GM12878 (cell line): Measurements from ENCODE around the gene ABCB4. TPM values are rescaled to one million over a fixed set of nuclear protein-coding genes. Genes with fewer than 3 reads are reported as not detected.

Experiments
- ATAC-seq: fragments of 200-7000 bp; cut with Tn5 transposase; 3 replicates; pipeline ENCODE4 v1.9.1; 2020; ENCODE audit warnings: mild to moderate bottlenecking, moderate library complexity
- BruUV-seq: library from RNA; stranded (reverse); fragments of 400-500 nt; replicated peaks from 2 replicates; lab custom pipeline; 2021; lab: Mats Ljungman, UMichigan
- CTCF ChIA-PET: fragments of 300-600 bp; sonication (Branson Sonifier 250); formaldehyde crosslinking; extraction: SDS; loops from one replicate; lab custom pipeline; 2021; ENCODE audit warnings: inconsistent platforms; lab: Yijun Ruan, JAX
- POLR2A ChIA-PET: fragments of 350-600 bp; formaldehyde crosslinking; extraction: SDS; loops from one replicate; lab custom pipeline; 2021; ENCODE audit warnings: inconsistent platforms; lab: Charles Lee
- RAD21 ChIA-PET: fragments of 300-600 bp; sonication (Branson Sonifier 250); formaldehyde crosslinking; loops from one replicate; lab custom pipeline; 2023; ENCODE audit warnings: antibody characterized with exemption; ENCODE audit not compliant: unreplicated experiment; lab: Charles Lee
- SMC1A ChIA-PET: fragments of 300-600 bp; sonication (Branson Sonifier 250); formaldehyde crosslinking; loops from one replicate; lab custom pipeline; 2023; ENCODE audit not compliant: unreplicated experiment, uncharacterized antibody; lab: Charles Lee
- DNase-seq: peaks from one replicate; pipeline ENCODE4 v3.0.0-alpha.2; 2011; ENCODE audit warnings: low read depth, low spot score
- FAIRE-seq: peaks from 3 replicates; lab custom pipeline; 2011; peaks lifted over from hg19 to GRCh38; lab: Jason Lieb, UNC
- H2AFZ ChIP-seq: 2 replicates; pipeline ENCODE4 v1.6.0; 2011; ENCODE audit warnings: low read depth, low read length, control low read depth; ENCODE audit not compliant: control insufficient read depth
- H3K27ac ChIP-seq: 2 replicates; pipeline ENCODE4 v1.5.1; 2011; ENCODE audit warnings: control low read depth; ENCODE audit not compliant: control insufficient read depth, insufficient read depth
- H3K27me3 ChIP-seq, 2 experiments: replicated peaks in 1 of 2; 2 replicates each; pipeline versions ENCODE4 v1.6.0 to v1.6.1; 2011; ENCODE audit warnings: low read length in 1 of 2; ENCODE audit not compliant: control insufficient read depth in 2 of 2, insufficient read depth in 2 of 2
- H3K36me3 ChIP-seq, 2 experiments: 2 replicates each; pipeline ENCODE4 v1.5.1; 2011; ENCODE audit warnings: low read length in 1 of 2; ENCODE audit not compliant: control insufficient read depth in 2 of 2, insufficient read depth in 2 of 2
- H3K4me1 ChIP-seq: 2 replicates; pipeline ENCODE4 v1.6.1; 2011; ENCODE audit warnings: mild to moderate bottlenecking, low read length, moderate library complexity, mixed read lengths; ENCODE audit not compliant: control insufficient read depth, insufficient read depth
- H3K4me2 ChIP-seq: 2 replicates; pipeline ENCODE4 v1.6.0; 2011; ENCODE audit warnings: control low read depth; ENCODE audit not compliant: control insufficient read depth, insufficient read depth
- H3K4me3 ChIP-seq: fragments of 200-600 bp; sonication (generic); 2 replicates; pipeline ENCODE4 v1.5.1; 2016
- H3K79me2 ChIP-seq: 2 replicates; pipeline ENCODE4 v1.6.0; 2011; ENCODE audit warnings: low read length; ENCODE audit not compliant: control insufficient read depth, insufficient read depth
- H3K9ac ChIP-seq: 2 replicates; pipeline ENCODE4 v1.8.0; 2011; ENCODE audit warnings: low read length, control low read depth, mixed read lengths; ENCODE audit not compliant: control insufficient read depth, insufficient read depth
- H3K9me3 ChIP-seq: replicated peaks from 3 replicates; pipeline ENCODE4 v1.5.1; 2011; ENCODE audit warnings: mild to moderate bottlenecking, low read length; ENCODE audit not compliant: control insufficient read depth, insufficient read depth
- H4K20me1 ChIP-seq: 2 replicates; pipeline ENCODE4 v1.6.0; 2011; ENCODE audit not compliant: control insufficient read depth, insufficient read depth
- CUX1 ChIP-seq: IDR thresholded peaks from 2 replicates; pipeline ENCODE4 v1.6.1; 2012; ENCODE audit warnings: improper control_type of control experiment, low read depth, low read length; ENCODE audit not compliant: insufficient replicate concordance
- E4F1 ChIP-seq: fragments of 450-650 bp; IDR thresholded peaks from 2 replicates; pipeline ENCODE4 v1.6.1; 2018; ENCODE audit warnings: borderline replicate concordance, mild to moderate bottlenecking; ENCODE audit not compliant: partially characterized antibody
- EP300 ChIP-seq, 2 experiments: fragments of 150-350 bp in 1 of 2; IDR thresholded peaks; 2 replicates each; pipeline ENCODE4 v1.6.1; 2011 to 2012; ENCODE audit warnings: low read depth in 2 of 2, low read length in 2 of 2, borderline replicate concordance in 1 of 2, improper control_type of control experiment in 1 of 2, inconsistent platforms in 1 of 2; ENCODE audit not compliant: control insufficient read depth in 1 of 2
- ESRRA ChIP-seq: IDR thresholded peaks from 2 replicates; pipeline ENCODE4 v1.6.1; 2012; ENCODE audit warnings: mild to moderate bottlenecking, low read length, improper control_type of control experiment
- IRF4 ChIP-seq: IDR thresholded peaks from 2 replicates; pipeline ENCODE4 v1.6.1; 2011; ENCODE audit warnings: low read depth, low read length
- KDM1A ChIP-seq: fragments of 200-600 bp; sonication (generic); IDR thresholded peaks from 2 replicates; pipeline ENCODE4 v1.6.1; 2016; ENCODE audit warnings: borderline replicate concordance
- PML ChIP-seq: IDR thresholded peaks from 2 replicates; pipeline ENCODE4 v1.6.1; 2012; ENCODE audit warnings: low read length, inconsistent platforms
- POU2F2 ChIP-seq: IDR thresholded peaks from 3 replicates; pipeline ENCODE4 v1.6.1; 2011; ENCODE audit warnings: low read depth, mild to moderate bottlenecking, low read length, borderline replicate concordance
- PRDM15 ChIP-seq: fragments of 450-650 bp; formaldehyde crosslinking; IDR thresholded peaks from 2 replicates; pipeline ENCODE4 v1.4.0; 2020; ENCODE audit warnings: mild to moderate bottlenecking, moderate library complexity
- RB1 ChIP-seq: fragments of 450-650 bp; formaldehyde crosslinking; IDR thresholded peaks from 2 replicates; pipeline ENCODE4 v1.6.1; 2017; ENCODE audit warnings: mild to moderate bottlenecking, borderline replicate concordance
- RUNX3 ChIP-seq: IDR thresholded peaks from 2 replicates; pipeline ENCODE4 v1.6.1; 2012; ENCODE audit warnings: low read length, inconsistent platforms
- SREBF1 ChIP-seq: IDR thresholded peaks from 2 replicates; pipeline ENCODE4 v1.6.1; 2012; ENCODE audit warnings: mild to moderate bottlenecking, low read length
- SRF ChIP-seq, 2 experiments: IDR thresholded peaks; 2 replicates each; pipeline ENCODE4 v1.6.1; 2011; ENCODE audit warnings: low read depth in 2 of 2, low read length in 2 of 2, mild to moderate bottlenecking in 1 of 2, moderate library complexity in 1 of 2
- WGBS: methylation state at CpG from one replicate; pipeline ENCODE4 v1.1.6; 2016; ENCODE audit warnings: low lambda C conversion rate; ENCODE audit not compliant: insufficient replicate concordance, insufficient coverage; ENCODE audit errors: missing lambda C conversion rate; 5-methylcytosine and 5-hydroxymethylcytosine counted together
- in situ Hi-C: fragments of 300-500 bp; cut with MboI; formaldehyde crosslinking; loops from 9 replicates; pipeline ENCODE4 v1.14.3; 2018; ENCODE audit warnings: mixed read lengths
- intact Hi-C: fragments of 100-400 bp; cut with micrococcal nuclease; formaldehyde crosslinking; loops from one replicate; pipeline ENCODE4 v1.14.2; 2022; ENCODE audit not compliant: unreplicated experiment
- polyA plus RNA-seq, 11 experiments: library from polyadenylated mRNA; depleted of rRNA in 4 of 11; unstranded in 6 of 11; stranded (reverse) in 5 of 11; fragments of >200 nt; fragmentation: Nextera tagmentation in 4 of 11; fragmentation: Illumina TruSeq in 1 of 11; extraction: Ambion mirVana in 4 of 11; extraction: Trizol in 1 of 11; gene quantifications; 1 replicate in 1 of 11; 2 replicates in 10 of 11; pipeline versions ENCODE4 v1.2.1 to v1.2.3, GENCODE V29; 2011 to 2016; ENCODE audit warnings: inconsistent platforms in 2 of 11, missing spikeins in 2 of 11, low read depth in 1 of 11
- total RNA-seq, 4 experiments: library from RNA; depleted of rRNA in 3 of 4; stranded (reverse); fragments of >200 nt in 3 of 4; fragmentation: Illumina TruSeq in 1 of 4; extraction: Trizol in 1 of 4; gene quantifications; 2 replicates each; pipeline versions ENCODE4 v1.2.1 to v1.2.3, GENCODE V29; 2013 to 2021

The ABCB4 gene
- total and polyA plus RNA-seq, 10 of the 15 experiments (the other 5 are each of a cell fraction or from before 2014, with no cell fraction given): 1.9 to 8.3 (median 4.4) TPM

- H2AFZ ChIP-seq: no peak overlapping the region
- no TSS peak for BruUV-seq
- TF ChIP-seq E4F1: no peak
- no peak for TF ChIP-seq SRF (IDR thresholded peaks at IDR 0.05; ENCODE audit: low read depth in 2 of 2, low read length in 2 of 2)
- no peak for TF ChIP-seq RUNX3
- TF ChIP-seq ESRRA: no peak
- no peak for TF ChIP-seq PRDM15
- no peak for TF ChIP-seq POU2F2
- TF ChIP-seq RB1: no peak
- TF ChIP-seq PML: no peak
- TF ChIP-seq CUX1: no peak
- no peak for TF ChIP-seq SREBF1
- TF ChIP-seq IRF4: no peak
- no peak for TF ChIP-seq KDM1A
- TF ChIP-seq EP300 (IDR thresholded peaks at IDR 0.05; ENCODE audit: borderline replicate concordance in 1 of 2, control insufficient read depth in 1 of 2, low read depth in 2 of 2, low read length in 2 of 2): no peak
Measured at GRCh38 chr7:87363342-87363741, 112.1 kb downstream of the ABCB4 start.

More at GRCh38 chr7:87363342-87363741, 112.1 kb downstream of the ABCB4 start:
- in situ Hi-C loops: no loop called here
- H3K9me3 ChIP-seq: no peaks in the 10 kb centered on the region
- H3K79me2 ChIP-seq: no peaks in the 10 kb centered on the region
- H3K4me1 ChIP-seq: no peaks in the 10 kb centered on the region
- no peaks in the 10 kb centered on the region for H4K20me1 ChIP-seq
- H3K27me3 ChIP-seq: no peaks in the 10 kb centered on the region
- DNase-seq (no peak), ATAC-seq (no peak), FAIRE-seq (no peak)
- POLR2A ChIA-PET: interaction anchor here (0.6 kb wide), 1 partner anchor 686 kb away, joined by 3 read pairs; no protein-coding TSS in a partner anchor
- H3K36me3 ChIP-seq: no peaks in the 10 kb centered on the region; a peak in 1 of 4 replicates
- RAD21 ChIA-PET: no interaction called here
- WGBS: 90% methylated on average over 1 of the region's 1 CpG
- no peak overlapping the region for H3K27ac ChIP-seq
- H3K4me3 ChIP-seq: no peak overlapping the region
- intact Hi-C loops: no loop called here
- no peak overlapping the region for H3K9ac ChIP-seq
- CTCF ChIA-PET: interaction anchor here (1.0 kb wide), 1 partner anchor 12 kb away, joined by 4 read pairs; no protein-coding TSS in a partner anchor
- SMC1A ChIA-PET: interaction anchor here (1.4 kb wide), 1 partner anchor 11 kb away, joined by 3 read pairs; no protein-coding TSS in a partner anchor
- no peak overlapping the region for H3K4me2 ChIP-seq
